ENCODE measurements around the gene ALPG. TPM values are rescaled to one million over a fixed set of nuclear protein-coding genes. Genes with fewer than 3 reads are reported as not detected.
"Not testable (repeated sequence)": the region's sequence is repeated elsewhere in the genome, so short reads cannot be mapped to it uniquely, and the experiment has no call there.

Gene ALPG
- total RNA-seq, 2 experiments from 2014 or later: not detected

DNA sequence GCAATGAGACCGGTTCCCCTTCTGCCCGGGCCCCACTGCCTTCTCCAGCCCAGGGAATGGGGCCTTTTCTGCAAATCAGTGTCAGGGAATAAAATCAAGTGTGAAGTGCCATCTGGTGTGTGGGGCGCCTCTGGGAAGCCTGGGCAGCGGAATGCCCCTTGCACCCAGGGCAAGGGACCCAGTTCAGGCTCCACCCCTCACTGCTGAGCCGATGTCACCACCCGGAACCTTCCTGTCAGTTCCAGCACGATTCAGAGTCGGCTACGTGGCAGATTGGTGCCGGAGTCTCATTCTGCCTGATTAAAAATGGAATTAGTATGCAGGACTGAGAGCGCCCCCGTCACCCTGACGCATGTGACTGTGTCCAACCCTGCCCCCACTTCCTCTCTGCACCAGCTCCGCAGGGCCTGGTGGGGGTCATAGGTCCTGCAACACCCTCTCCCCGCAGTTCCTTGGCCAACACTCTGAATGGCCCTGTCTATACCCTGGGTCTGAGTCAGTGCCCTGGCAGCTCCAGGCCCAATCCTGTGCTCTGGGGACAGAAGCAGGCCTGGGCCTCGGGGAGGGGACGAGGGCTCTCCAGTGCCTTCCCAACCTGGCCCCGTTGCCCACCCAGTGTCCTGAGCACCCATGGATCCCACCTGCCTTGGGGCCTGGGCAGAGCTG, 41.1 kb downstream of the ALPG start:
- POLR2A ChIA-PET: interaction anchor here (0.6 kb wide), 1 partner anchor 835 kb away, joined by 3 read pairs; no protein-coding TSS in a partner anchor
- intact Hi-C loops (cut with micrococcal nuclease): loop anchor here (5.0 kb wide), 2 partner anchors 75 to 110 kb away; partner anchors contain the start of gene PRSS56
- TF ChIP-seq CTCF (IDR thresholded peaks at IDR 0.05): no peak
- Mint-ChIP-seq H3K9me3 (no peaks in the 10 kb centered on the region), H3K27ac (no peak overlapping the region), H3K27me3 (no peaks in the 10 kb centered on the region), H3K36me3 (ENCODE audit: low read depth) (no peaks in the 10 kb centered on the region), H3K4me1 (ENCODE audit: low read depth) (peaks cover 20% of the 10 kb centered on the region), H3K4me3 (no peak overlapping the region)
- CTCF ChIA-PET: interaction anchor here (0.9 to 3.0 kb wide), 15 partner anchors 14 to 549 kb away, joined by 3 to 18 read pairs (median 3); partner anchors contain the start of gene PRSS56
- DNase-seq: no peak
- ATAC-seq: no peak

- Mint-ChIP-seq H3K4me3 (no peak overlapping the region), H3K36me3 (ENCODE audit: low read depth) (no peaks in the 10 kb centered on the region), H3K9me3 (no peaks in the 10 kb centered on the region), H3K27me3 (no peaks in the 10 kb centered on the region), H3K27ac (no peak overlapping the region), H3K4me1 (ENCODE audit: low read depth) (peaks cover 20% of the 10 kb centered on the region)
- ChIA-PET POLR2A (interaction anchor here (0.6 kb wide), 1 partner anchor 835 kb away, joined by 3 read pairs; no protein-coding TSS in a partner anchor), CTCF (interaction anchor here (3.0 kb wide), 1 partner anchor 76 kb away, joined by 14 read pairs; no protein-coding TSS in a partner anchor)
- ATAC-seq (no peak), DNase-seq (peak; percentile 14)
- no peak for TF ChIP-seq CTCF (IDR thresholded peaks at IDR 0.05)
- intact Hi-C loops (cut with micrococcal nuclease): loop anchor here (5.0 kb wide), 2 partner anchors 74 to 111 kb away; partner anchors contain the start of gene PRSS56
Measured at GRCh38 chr2:232448304-232448690, 41.7 kb downstream of the ALPG start.

DNA sequence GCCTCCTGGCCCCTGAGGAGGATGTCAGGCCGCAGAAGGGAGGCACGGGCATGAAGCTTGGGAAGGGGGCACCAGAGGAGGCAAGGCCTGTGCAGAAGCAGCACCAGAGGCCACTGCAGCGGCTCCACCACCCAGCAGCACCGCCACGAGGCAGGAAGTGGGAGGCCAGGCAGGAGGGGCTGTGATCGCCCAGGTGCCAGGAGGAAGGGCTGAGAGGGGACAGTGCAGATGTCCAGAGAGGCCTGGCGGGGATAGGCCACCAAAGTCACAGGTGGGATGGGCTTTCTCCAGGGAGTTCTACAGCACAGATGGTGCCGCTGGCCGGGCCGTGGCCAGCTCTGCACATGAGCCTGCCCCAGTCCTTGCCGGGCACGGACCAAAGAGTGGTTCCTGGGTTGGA, 43.3 kb downstream of the ALPG start:
- H3K27ac Mint-ChIP-seq: no peak overlapping the region
- CTCF ChIA-PET: interaction anchor here (1.1 to 1.6 kb wide), 2 partner anchors 72 to 74 kb away, joined by 3 to 6 read pairs; no protein-coding TSS in a partner anchor
- POLR2A ChIA-PET: no interaction called here
- DNase-seq (peak; percentile 27), ATAC-seq (peak; percentile 30)
- H3K9me3 Mint-ChIP-seq: no peaks in the 10 kb centered on the region
- no peak overlapping the region for H3K4me3 Mint-ChIP-seq
- no peaks in the 10 kb centered on the region for H3K27me3 Mint-ChIP-seq
- H3K36me3 Mint-ChIP-seq (ENCODE audit: low read depth): no peaks in the 10 kb centered on the region
- intact Hi-C loops (cut with micrococcal nuclease): loop anchor here (5.0 kb wide), 2 partner anchors 72 to 113 kb away; partner anchors contain the start of gene PRSS56
- H3K4me1 Mint-ChIP-seq (ENCODE audit: low read depth): peaks cover 20% of the 10 kb centered on the region
- no peak for TF ChIP-seq CTCF (IDR thresholded peaks at IDR 0.05)

- not testable (repeated sequence) for H3K36me3 Mint-ChIP-seq (ENCODE audit: low read depth)
Measured at GRCh38 chr2:232451645-232452044, 45.0 kb downstream of the ALPG start.

DNA sequence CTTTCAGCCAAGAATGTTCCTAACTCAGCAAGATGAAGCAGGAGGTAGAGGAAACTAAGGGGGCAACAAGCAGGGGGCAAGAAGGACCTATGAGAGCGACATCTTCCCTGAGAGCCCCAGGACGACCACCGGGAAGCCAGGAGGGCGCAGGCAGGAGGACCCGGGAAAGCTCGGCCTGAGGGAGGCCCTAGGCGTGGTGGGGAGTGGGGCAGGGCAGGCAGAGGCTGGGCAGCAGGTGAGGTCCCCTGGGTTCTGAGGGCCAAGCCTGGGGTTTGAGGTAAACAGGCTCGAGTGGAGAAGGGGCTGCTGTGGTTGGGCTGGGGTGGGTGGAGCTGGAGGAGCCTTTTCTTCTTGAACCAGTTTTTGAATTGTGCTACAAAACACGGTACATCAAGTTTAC, 48.0 kb downstream of the ALPG start:
- no peak for TF ChIP-seq CTCF (IDR thresholded peaks at IDR 0.05)
- ChIA-PET CTCF (no interaction called here), POLR2A (no interaction called here)
- intact Hi-C loops (cut with micrococcal nuclease): no loop called here
- DNase-seq: no peak
- H3K27ac Mint-ChIP-seq: no peak overlapping the region
- no peaks in the 10 kb centered on the region for H3K9me3 Mint-ChIP-seq
- H3K4me1 Mint-ChIP-seq (ENCODE audit: low read depth): peaks cover 8% of the 10 kb centered on the region
- ATAC-seq: no peak
- H3K4me3 Mint-ChIP-seq: no peak overlapping the region
- no peaks in the 10 kb centered on the region for H3K36me3 Mint-ChIP-seq (ENCODE audit: low read depth)
- peaks cover 11% of the 10 kb centered on the region for H3K27me3 Mint-ChIP-seq

More at GRCh38 chr2:232451645-232452044, 45.0 kb downstream of the ALPG start:
- H3K9me3 Mint-ChIP-seq; ATAC-seq; DNase-seq; intact Hi-C loops (cut with micrococcal nuclease); H3K4me3 Mint-ChIP-seq; POLR2A ChIA-PET; H3K27me3 Mint-ChIP-seq; CTCF ChIA-PET; H3K27ac Mint-ChIP-seq: not testable (repeated sequence)
- H3K4me1 Mint-ChIP-seq (ENCODE audit: low read depth): peaks cover 20% of the 10 kb centered on the region
